PC-9 (cell line): ENCODE data around the gene COQ8A.

Source experiments
- EZH2 ChIP-seq: fragments of 200-600 bp; sonication (generic); IDR thresholded peaks from 2 replicates; pipeline ENCODE4 v1.8.0; 2017; ENCODE audit warnings: antibody characterized with exemption, low read depth
- TF ChIP-seq, protein P1 (sequence below): fragments of 200-600 bp; sonication (generic); conservative IDR thresholded peaks from 2 replicates; pipeline ENCODE4 v1.6.1; 2017; ENCODE audit warnings: mixed run types, antibody characterized with exemption, mild to moderate bottlenecking, moderate library complexity

DNA sequence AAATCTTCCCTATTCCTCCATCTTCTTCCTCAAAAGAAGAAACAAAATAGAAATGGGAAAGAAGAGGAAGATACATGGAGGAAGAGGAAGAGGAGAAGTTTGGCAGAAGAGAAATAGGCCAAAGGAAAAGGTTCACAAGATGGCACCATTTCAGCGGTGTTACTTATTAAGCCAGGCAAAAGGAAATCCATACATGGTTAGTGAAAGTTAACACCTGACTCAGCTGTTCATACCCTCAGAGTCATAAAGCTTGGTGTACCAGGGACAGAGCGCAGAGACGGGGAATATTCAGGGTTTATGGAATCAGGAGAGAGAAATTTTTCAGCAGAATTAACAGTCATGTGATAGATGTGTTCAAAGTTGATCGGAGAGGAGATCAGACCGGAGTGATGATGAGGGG is 70.6 kb downstream of the COQ8A start:
- TF ChIP-seq, protein P1, sequence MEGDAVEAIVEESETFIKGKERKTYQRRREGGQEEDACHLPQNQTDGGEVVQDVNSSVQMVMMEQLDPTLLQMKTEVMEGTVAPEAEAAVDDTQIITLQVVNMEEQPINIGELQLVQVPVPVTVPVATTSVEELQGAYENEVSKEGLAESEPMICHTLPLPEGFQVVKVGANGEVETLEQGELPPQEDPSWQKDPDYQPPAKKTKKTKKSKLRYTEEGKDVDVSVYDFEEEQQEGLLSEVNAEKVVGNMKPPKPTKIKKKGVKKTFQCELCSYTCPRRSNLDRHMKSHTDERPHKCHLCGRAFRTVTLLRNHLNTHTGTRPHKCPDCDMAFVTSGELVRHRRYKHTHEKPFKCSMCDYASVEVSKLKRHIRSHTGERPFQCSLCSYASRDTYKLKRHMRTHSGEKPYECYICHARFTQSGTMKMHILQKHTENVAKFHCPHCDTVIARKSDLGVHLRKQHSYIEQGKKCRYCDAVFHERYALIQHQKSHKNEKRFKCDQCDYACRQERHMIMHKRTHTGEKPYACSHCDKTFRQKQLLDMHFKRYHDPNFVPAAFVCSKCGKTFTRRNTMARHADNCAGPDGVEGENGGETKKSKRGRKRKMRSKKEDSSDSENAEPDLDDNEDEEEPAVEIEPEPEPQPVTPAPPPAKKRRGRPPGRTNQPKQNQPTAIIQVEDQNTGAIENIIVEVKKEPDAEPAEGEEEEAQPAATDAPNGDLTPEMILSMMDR = no peak
- no peak for TF ChIP-seq EZH2
